NCI-H2171 (cell line): ENCODE measurements around the gene SAXO1.
"Not testable (repeated sequence)": the region's sequence is repeated elsewhere in the genome, so short reads cannot be mapped to it uniquely, and the experiment has no call there.

Experiments
- DNase-seq: peaks from one replicate; lab custom pipeline; 2025; lab: John Stamatoyannopoulos, UW

SAXO1 gene, protein sequence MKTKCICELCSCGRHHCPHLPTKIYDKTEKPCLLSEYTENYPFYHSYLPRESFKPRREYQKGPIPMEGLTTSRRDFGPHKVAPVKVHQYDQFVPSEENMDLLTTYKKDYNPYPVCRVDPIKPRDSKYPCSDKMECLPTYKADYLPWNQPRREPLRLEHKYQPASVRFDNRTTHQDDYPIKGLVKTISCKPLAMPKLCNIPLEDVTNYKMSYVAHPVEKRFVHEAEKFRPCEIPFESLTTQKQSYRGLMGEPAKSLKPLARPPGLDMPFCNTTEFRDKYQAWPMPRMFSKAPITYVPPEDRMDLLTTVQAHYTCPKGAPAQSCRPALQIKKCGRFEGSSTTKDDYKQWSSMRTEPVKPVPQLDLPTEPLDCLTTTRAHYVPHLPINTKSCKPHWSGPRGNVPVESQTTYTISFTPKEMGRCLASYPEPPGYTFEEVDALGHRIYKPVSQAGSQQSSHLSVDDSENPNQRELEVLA

DNA sequence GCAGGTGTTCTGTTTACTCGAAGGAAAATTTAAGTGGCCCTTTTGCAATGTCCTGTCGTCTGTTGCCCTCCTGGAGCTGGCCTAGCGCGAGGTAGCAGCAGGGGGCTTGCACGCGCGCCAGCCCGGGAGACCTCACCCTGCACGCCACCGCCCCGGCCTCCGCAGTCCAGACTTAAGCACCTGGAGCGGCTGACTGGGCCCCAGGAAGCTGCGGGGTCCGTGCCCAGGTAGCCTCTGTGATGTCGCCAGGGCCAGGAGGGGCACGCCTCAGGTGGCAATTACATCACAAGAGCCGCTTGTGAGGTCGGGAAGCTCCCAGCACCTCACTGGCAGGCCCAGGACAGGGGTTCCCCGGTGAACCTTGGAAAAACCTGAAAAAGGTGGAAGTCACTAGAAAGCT lies at the start of gene SAXO1:
TSS of gene SAXO1 (minus strand) at position 195 of the 400 bp plus-strand sequence. CDS start 301 bp downstream, outside the sequence.
- DNase-seq, result no peak

DNA sequence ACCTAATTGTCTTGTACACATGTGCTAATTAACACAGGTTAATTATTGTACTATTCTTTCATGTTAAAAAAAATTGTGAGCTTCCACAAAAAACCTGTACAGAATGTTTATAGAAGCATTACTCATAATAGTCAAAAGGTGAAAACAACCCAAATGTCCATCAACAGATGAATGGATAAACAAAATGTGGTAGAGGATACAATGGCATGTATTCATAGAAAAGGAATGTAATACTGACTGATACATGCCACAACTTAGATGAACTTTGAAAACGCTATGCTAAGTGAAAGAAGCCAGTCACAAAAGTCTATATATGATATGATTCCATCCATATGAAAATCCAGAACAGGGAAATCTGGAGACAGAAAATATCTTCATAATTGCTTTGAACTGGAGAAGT lies 41.8 kb upstream of the SAXO1 start:
- no peak for DNase-seq

DNA sequence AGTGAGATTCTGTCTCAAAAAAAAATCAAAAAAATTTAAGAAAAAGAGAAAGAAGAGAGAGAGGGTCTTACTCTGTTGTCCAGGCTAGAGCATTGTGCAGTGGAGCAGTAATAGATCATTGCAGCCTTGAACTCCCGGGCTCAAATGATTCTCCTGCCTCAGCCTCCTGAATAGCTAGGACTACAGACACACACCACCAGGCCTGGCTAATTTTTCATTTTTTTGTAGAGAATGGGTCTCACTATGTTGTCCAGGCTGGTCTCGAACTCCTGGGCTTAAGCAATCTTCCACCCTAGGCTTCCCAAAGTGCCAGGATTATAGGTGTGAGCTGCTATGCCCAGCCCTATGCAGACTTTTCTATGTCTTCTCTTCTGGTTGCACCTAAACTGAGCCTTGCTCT lies 41.2 kb upstream of the SAXO1 start:
- no peak for DNase-seq

DNA sequence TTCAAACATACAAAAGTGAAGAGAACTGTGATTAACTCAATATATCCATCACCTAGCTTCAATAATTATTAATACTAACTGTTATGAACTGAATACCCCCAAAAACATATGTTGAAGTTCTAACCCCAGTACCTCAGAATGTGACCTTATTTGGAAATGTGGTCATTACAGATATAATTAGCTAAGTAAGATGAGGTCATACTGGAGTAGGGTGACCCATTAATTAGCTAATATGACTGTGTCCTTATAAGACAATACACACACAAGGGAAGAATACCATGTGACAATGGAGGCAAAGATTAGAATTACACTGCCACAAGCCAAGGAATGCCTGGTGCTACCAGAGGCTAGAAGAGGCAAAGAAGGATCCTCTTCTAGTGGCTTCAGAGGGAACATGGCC lies 24.0 kb upstream of the SAXO1 start:
- DNase-seq, result no peak

- no peak for DNase-seq
Observed at GRCh38 chr9:19050637-19051591, 17.9 kb upstream of the SAXO1 start.

GRCh38 chr9:19049917-19050636 lies 17.1 kb upstream of the SAXO1 start:
- DNase-seq, result no peak

- DNase-seq, result peak; percentile 84
Observed at GRCh38 chr9:19048966-19049916, 16.2 kb upstream of the SAXO1 start, which contains the start of gene RRAGA. TSS of gene RRAGA (plus strand) at chr9:19049427. CDS start at chr9:19049660, 233 bp downstream.

- no peak for DNase-seq
Observed at GRCh38 chr9:19036611-19037010, 3.6 kb upstream of the SAXO1 start.

- DNase-seq, result no peak
Observed at GRCh38 chr9:19032406-19032805, 603 bp downstream of the SAXO1 start.

- no peak for DNase-seq
Observed at GRCh38 chr9:19030899-19031298, 2.1 kb downstream of the SAXO1 start.

DNA sequence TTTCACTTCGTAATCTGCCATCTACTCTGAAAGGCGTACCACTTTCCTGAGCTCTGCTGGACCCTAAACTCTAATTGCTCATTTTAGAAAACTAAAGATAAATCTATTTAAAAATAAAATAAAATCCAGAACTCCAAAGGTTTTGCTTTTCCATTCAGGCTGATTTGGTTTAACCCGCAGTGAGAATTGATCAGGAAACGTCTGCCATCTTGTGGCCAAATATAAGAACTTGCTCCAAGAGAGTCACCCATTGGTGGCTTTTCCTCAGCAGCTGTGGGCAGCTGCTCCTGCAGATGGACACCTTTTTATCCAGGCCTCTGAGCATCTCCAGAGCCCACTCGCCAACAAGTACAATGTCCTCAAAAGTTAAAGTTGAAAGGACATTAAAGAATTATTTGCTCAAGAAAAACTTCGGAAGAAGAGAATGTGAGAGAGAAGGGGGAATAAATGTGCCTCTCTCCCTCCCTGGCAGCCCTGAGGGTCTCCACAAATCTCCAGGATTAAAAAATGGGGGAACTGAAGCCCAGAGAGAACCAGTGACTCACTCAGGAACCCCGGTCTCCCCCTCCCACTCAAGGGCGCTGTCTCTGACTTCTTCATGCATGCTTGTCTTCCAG lies 4.1 kb downstream of the SAXO1 start:
- peak; percentile 21 for DNase-seq

- no peak for DNase-seq
Observed at GRCh38 chr9:19027825-19028224, 5.2 kb downstream of the SAXO1 start.

DNA sequence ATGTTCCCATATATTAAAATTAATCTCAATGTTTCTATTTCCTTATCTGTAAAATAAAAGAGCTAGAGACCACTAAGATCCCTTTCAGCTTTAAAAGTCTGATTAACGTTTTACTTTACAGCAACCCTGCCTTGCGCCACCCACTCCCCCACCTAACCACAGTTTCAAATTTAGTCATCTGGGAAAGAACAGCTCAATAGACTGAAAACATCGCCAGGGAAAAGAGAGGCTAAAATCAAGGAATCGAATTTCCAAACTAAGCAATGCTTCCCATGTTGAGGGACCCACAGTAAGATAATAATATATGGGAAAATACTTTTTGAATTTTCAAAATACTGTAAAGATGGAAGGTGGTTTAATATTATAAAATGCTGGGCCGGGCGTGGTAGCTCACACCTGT lies 6.6 kb downstream of the SAXO1 start:
- no peak for DNase-seq

DNA sequence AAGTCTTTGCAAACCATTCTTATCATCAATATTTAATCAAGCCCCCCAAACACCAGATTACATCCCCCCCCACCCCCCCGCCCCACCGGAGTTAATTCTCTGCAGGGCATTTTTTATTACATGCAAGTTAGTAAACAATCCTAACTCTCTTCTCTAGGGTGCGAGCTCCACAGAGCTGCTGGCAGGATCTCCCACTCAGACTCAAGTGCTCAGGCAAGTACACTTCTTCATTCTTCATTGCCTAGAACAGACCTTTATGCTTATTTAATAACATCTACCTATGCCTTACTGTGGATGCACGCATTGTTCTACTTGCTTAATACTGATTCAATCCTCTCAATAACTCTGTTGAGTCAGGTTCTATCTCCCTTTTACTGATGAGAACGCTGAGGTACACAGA lies 9.9 kb downstream of the SAXO1 start:
- no peak for DNase-seq

- DNase-seq, result no peak
Observed at GRCh38 chr9:19022206-19022605, 10.8 kb downstream of the SAXO1 start.

DNA sequence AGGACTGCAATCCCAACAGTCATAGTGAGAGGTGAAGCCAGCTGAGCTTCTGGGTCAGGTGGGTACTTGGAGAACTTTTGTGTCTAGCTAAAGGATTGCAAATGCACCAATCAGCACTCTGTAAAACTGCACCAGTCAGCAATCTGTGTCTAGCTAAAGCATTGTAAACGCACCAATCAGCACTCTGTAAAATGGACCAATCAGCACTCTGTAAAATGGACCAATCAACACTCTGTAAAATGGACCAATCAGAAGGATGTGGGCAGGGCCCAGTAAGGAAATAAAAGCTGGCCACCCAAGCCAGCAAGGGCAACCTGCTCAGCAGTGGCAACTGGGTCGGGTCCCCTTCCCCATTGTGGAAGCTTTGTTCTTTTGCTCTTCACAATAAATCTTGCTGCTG lies 11.4 kb downstream of the SAXO1 start:
- DNase-seq, result not testable (repeated sequence)

- DNase-seq, result no peak
Observed at GRCh38 chr9:19020886-19021455, 12.0 kb downstream of the SAXO1 start.

- no peak for DNase-seq
Observed at GRCh38 chr9:19018201-19018600, 14.8 kb downstream of the SAXO1 start.

DNA sequence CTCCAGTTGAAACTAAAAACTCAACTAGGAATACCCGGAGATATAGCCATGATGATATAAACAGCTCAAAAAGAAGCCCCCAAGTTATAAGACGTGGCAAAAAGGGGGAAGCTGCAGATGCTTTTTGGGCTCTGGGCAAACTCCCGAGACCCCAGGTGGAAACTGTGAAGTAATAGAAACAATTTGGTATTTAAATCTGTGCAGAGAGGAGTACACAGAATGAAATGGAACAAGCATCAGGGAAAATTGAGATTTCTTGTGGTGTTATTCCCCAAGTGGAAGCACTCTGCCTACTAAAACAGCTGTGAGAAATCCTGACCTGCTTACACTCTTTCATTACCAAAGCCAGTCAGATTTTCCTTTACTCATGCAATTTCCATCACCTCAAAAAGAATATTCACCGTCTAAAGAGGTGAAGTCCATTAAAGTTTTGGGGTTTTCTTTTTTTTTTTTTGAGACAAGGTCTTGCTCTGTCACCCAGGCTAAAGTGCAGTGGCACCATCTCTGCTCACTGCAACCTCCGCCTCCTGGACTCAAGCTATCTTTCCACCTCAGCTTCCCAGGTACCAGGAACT lies 23.5 kb downstream of the SAXO1 start:
- DNase-seq, result no peak

DNA sequence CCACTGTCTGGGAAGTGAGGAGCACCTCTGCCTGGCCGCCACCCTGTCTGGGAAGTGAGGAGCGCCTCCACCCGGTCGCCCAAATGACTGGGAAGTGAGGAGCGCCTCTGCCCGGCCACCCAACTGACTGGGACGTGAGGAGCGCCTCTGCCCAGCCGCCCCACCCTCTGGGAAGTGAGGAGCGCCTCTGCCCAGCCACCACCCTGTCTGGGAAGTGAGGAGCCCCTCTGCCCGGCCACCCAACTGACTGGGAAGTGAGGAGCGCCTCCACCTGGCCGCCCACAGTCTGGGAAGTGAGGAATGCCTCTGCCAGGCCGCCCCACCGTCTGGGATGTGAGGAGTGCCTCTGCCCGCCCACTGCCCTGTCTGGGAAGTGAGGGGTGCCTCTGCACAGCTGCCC lies 32.9 kb downstream of the SAXO1 start:
- no peak for DNase-seq
